Mucosa of descending colon (tissue), 3 donors: ENCODE results near the gene DLG2. TPM values are rescaled to one million over a fixed set of nuclear protein-coding genes. Genes with fewer than 3 reads are reported as not detected.

Source experiments
- ATAC-seq: fragments of 200-7000 bp; cut with Tn5 transposase; one replicate; pipeline ENCODE4 v1.9.1; 2020; ENCODE audit warnings: mild to moderate bottlenecking, moderate library complexity
- DNase-seq, 3 donors: peaks; one replicate each; pipeline ENCODE4 v3.0.0-alpha.2; 2020
- H3K36me3 ChIP-seq: fragments of 200-600 bp; one replicate; pipeline ENCODE4 v1.8.0; 2021; ENCODE audit warnings: low read depth, mild to moderate bottlenecking
- H3K4me1 ChIP-seq: fragments of 200-600 bp; one replicate; pipeline ENCODE4 v1.8.0; 2021; ENCODE audit warnings: low read depth, mild to moderate bottlenecking
- H3K4me3 ChIP-seq: fragments of 200-600 bp; one replicate; pipeline ENCODE4 v1.8.0; 2021; ENCODE audit warnings: mild to moderate bottlenecking
- H3K9me3 ChIP-seq: fragments of 200-600 bp; one replicate; pipeline ENCODE4 v1.8.0; 2021; ENCODE audit warnings: mild to moderate bottlenecking
- intact Hi-C, 2 donors: fragments of 100-400 bp; cut with DNase I in 1 of 2; cut with micrococcal nuclease in 1 of 2; formaldehyde crosslinking; loops; one replicate each; pipeline versions ENCODE4 v1.11.0 to v1.11.1; 2022; cut with DNase I, micrococcal nuclease
- total RNA-seq, 3 donors: library from RNA; stranded (reverse); fragmentation: NEBNext Ultra II Directional in 2 of 3; extraction: Animal tissue kit (Norgen Biotek cat#: 25700) in 2 of 3; gene quantifications; one replicate each; pipeline versions ENCODE4 v1.2.1 to v1.2.4, GENCODE V29; 2021 to 2023
- TF ChIP-seq, protein P1 (sequence below): fragments of 200-600 bp; IDR thresholded peaks from one replicate; pipeline ENCODE4 v1.8.0; 2022; ENCODE audit warnings: antibody characterized with exemption, mild to moderate bottlenecking
- donor health status: DM: no; HTN: no; CAD: no; lungs with moderate emphysema.
- donor health status: DM: no; HTN: no; CAD: no.
- donor health status: DM: no; HTN: yes; CAD: no.

Gene DLG2
- total RNA-seq, 3 donors from 2014 or later, result 2.1 to 11.1 (median 2.4) TPM

DNA sequence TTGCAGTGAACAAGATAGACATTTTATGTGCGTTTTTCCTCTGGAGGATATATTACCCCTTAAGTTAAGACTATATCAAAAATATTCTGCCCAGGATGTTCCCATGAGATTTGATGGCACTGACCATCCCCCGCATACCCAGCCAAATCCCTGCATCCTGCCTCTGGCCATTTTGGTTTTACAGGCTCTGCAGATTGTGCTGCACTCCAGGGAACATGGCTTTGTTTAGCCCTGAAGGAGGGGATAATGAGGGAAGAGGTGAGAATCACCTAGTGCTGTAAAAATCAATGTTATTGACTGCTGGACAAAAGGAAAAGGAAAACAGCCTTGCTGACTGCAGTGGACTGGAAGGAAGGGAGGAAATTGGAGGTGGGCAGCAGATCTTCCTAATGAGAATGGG lies 717.4 kb downstream of the DLG2 start:
- Histone ChIP-seq H3K36me3 (no peaks in the 10 kb centered on the region), H3K4me1 (no peaks in the 10 kb centered on the region), H3K4me3 (no peak overlapping the region), H3K9me3 (no peaks in the 10 kb centered on the region)
- DNase-seq (no peak), ATAC-seq (no peak)
- intact Hi-C loops, result no loop called here
- TF ChIP-seq, protein P1, sequence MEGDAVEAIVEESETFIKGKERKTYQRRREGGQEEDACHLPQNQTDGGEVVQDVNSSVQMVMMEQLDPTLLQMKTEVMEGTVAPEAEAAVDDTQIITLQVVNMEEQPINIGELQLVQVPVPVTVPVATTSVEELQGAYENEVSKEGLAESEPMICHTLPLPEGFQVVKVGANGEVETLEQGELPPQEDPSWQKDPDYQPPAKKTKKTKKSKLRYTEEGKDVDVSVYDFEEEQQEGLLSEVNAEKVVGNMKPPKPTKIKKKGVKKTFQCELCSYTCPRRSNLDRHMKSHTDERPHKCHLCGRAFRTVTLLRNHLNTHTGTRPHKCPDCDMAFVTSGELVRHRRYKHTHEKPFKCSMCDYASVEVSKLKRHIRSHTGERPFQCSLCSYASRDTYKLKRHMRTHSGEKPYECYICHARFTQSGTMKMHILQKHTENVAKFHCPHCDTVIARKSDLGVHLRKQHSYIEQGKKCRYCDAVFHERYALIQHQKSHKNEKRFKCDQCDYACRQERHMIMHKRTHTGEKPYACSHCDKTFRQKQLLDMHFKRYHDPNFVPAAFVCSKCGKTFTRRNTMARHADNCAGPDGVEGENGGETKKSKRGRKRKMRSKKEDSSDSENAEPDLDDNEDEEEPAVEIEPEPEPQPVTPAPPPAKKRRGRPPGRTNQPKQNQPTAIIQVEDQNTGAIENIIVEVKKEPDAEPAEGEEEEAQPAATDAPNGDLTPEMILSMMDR, result no peak

DNA sequence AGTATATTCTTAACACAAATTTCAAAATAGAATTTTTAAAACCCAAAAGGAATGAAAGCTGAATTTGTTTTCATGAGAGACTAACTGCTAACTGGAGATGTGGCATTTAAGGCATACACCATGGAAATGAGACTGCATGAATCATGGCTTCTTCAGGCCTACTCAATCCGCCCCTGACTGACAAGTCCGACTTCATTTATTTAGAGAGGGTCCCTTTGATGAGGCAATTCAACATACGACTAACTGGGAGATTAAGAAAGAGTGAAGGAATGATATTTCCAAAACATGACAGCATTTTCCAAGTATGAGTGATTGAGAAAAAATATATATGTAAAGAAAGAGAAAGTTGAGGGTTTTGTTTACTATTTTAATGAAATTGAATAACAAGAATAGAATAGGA lies 720.1 kb downstream of the DLG2 start:
- no peak for ATAC-seq
- no peaks in the 10 kb centered on the region for H3K9me3 ChIP-seq
- no peak for DNase-seq
- H3K4me3 ChIP-seq, result no peak overlapping the region
- no peaks in the 10 kb centered on the region for H3K4me1 ChIP-seq
- TF ChIP-seq, protein P1, result no peak
- intact Hi-C loops, result no loop called here
- H3K36me3 ChIP-seq, result no peaks in the 10 kb centered on the region

GRCh38 chr11:84905411-84905810 lies 721.7 kb downstream of the DLG2 start:
- no peak for DNase-seq
- ATAC-seq, result no peak
- intact Hi-C loops, result no loop called here
- Histone ChIP-seq H3K9me3 (no peaks in the 10 kb centered on the region), H3K4me1 (no peaks in the 10 kb centered on the region), H3K4me3 (no peak overlapping the region), H3K36me3 (no peaks in the 10 kb centered on the region)
- TF ChIP-seq, protein P1, result no peak

DNA sequence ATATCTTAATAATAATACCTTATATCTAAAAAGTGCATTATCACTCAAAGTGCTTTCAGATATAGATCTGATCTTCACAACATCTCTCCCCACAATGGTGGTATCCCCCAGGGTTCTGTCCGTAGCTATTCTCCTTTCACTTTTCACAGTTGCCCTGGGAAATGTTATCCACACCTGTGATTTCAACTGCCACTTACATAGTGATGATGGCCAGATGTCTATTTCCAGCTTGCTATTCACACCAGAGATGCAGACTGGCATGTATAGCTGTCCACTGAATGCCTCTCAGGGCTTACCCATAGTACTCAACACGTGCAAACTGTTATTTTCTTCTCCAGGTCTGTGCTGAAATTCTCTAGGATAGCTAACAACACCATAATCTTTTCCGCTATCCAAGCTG lies 724.7 kb downstream of the DLG2 start:
- DNase-seq, result no peak
- no peaks in the 10 kb centered on the region for H3K9me3 ChIP-seq
- no peak overlapping the region for H3K4me3 ChIP-seq
- TF ChIP-seq, protein P1, result no peak
- no peak for ATAC-seq
- no peaks in the 10 kb centered on the region for H3K4me1 ChIP-seq
- intact Hi-C loops, result no loop called here
- no peaks in the 10 kb centered on the region for H3K36me3 ChIP-seq

DNA sequence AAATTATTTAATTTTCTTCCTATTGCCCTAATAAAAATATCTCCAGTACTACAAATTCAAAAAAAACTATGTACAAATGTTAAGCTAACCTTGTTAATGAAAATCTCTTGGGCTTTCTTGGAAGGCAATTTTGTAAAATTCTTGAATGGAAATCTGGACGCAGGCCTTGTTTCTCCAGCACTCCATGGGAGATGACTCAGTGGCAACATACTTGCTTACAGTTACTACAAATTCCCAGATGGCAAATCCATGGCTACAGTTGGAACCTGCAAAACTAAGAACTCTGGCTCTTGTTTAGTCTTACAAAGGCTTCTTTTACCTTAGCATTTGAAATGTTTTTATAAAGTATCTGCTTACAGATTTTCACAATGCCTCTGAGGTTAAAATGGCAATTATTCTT lies 725.2 kb downstream of the DLG2 start:
- ATAC-seq (no peak), DNase-seq (no peak)
- no peaks in the 10 kb centered on the region for H3K36me3 ChIP-seq
- H3K4me3 ChIP-seq, result no peak overlapping the region
- H3K9me3 ChIP-seq, result no peaks in the 10 kb centered on the region
- no peaks in the 10 kb centered on the region for H3K4me1 ChIP-seq
- intact Hi-C loops, result no loop called here
- TF ChIP-seq, protein P1, result no peak

GRCh38 chr11:84899740-84900139 lies 727.4 kb downstream of the DLG2 start:
- TF ChIP-seq, protein P1, result no peak
- DNase-seq, result no peak
- H3K4me1 ChIP-seq, result no peaks in the 10 kb centered on the region
- intact Hi-C loops, result no loop called here
- no peaks in the 10 kb centered on the region for H3K36me3 ChIP-seq
- no peak for ATAC-seq
- no peak overlapping the region for H3K4me3 ChIP-seq
- H3K9me3 ChIP-seq, result no peaks in the 10 kb centered on the region
